HEK293 (cell line): ENCODE data around the gene SNAPIN.

Source experiments
- CTCF ChIA-PET: fragments of 350-600 bp; formaldehyde crosslinking; extraction: SDS; loops from one replicate; lab custom pipeline; 2021; ENCODE audit warnings: antibody characterized with exemption; lab: Yijun Ruan, JAX
- POLR2A ChIA-PET: fragments of 300-600 bp; formaldehyde crosslinking; extraction: SDS; loops from one replicate; lab custom pipeline; 2020; ENCODE audit warnings: antibody characterized with exemption, inconsistent platforms; lab: Yijun Ruan, JAX
- H3K27ac ChIP-seq: fragments of 200-500 bp; sonication (Bioruptor generic); 2 replicates; pipeline ENCODE4 v1.5.1; 2014; ENCODE audit warnings: low read depth, low read length, control low read depth, inconsistent platforms; ENCODE audit errors: extremely low read depth
- H3K36me3 ChIP-seq, 2 experiments: fragments of 200-500 bp in 1 of 2; sonication (Bioruptor generic) in 1 of 2; 1 replicate in 1 of 2; 2 replicates in 1 of 2; pipeline ENCODE4 v1.5.1; 2014 to 2017; ENCODE audit warnings: inconsistent platforms in 2 of 2, low read length in 2 of 2; ENCODE audit not compliant: control insufficient read depth in 2 of 2, insufficient read depth in 1 of 2
- H3K4me1 ChIP-seq: fragments of 200-500 bp; sonication (Bioruptor generic); 2 replicates; pipeline ENCODE4 v1.5.1; 2014; ENCODE audit warnings: mild to moderate bottlenecking, low read length, inconsistent platforms; ENCODE audit not compliant: control insufficient read depth, insufficient read depth
- H3K4me3 ChIP-seq: 2 replicates; pipeline ENCODE4 v1.5.1; 2011; ENCODE audit warnings: low read depth, mild to moderate bottlenecking, control low read depth, low read length, moderate library complexity
- H3K9me3 ChIP-seq: fragments of 200-500 bp; sonication (Bioruptor generic); 2 replicates; pipeline ENCODE4 v1.5.1; 2014; ENCODE audit warnings: low read depth, low read length, inconsistent platforms; ENCODE audit not compliant: control insufficient read depth, insufficient read depth
- KLF8 ChIP-seq: fragments of 450-650 bp; formaldehyde crosslinking; IDR thresholded peaks from 2 replicates; pipeline ENCODE4 v1.5.1; 2016; ENCODE audit warnings: missing biosample characterization, missing genetic modification characterization
- OSR2 ChIP-seq: fragments of 450-650 bp; formaldehyde crosslinking; IDR thresholded peaks from 2 replicates; pipeline ENCODE4 v1.5.1; 2016; ENCODE audit warnings: missing biosample characterization, missing genetic modification characterization
- REST ChIP-seq: fragments of 450-650 bp; formaldehyde crosslinking; IDR thresholded peaks from 2 replicates; pipeline ENCODE4 v1.5.1; 2016; ENCODE audit warnings: missing biosample characterization, missing genetic modification characterization
- TSHZ1 ChIP-seq: fragments of 450-650 bp; formaldehyde crosslinking; IDR thresholded peaks from 2 replicates; pipeline ENCODE4 v1.5.1; 2016; ENCODE audit warnings: missing biosample characterization, missing genetic modification characterization, borderline replicate concordance
- YY2 ChIP-seq: fragments of 450-650 bp; formaldehyde crosslinking; IDR thresholded peaks from 2 replicates; pipeline ENCODE4 v1.5.1; 2016; ENCODE audit warnings: missing biosample characterization, missing genetic modification characterization
- ZBTB21 ChIP-seq: fragments of 450-650 bp; formaldehyde crosslinking; IDR thresholded peaks from 2 replicates; pipeline ENCODE4 v1.5.1; 2017; ENCODE audit warnings: missing biosample characterization, missing genetic modification characterization
- ZBTB26 ChIP-seq: fragments of 450-650 bp; formaldehyde crosslinking; optimal IDR thresholded peaks from 2 replicates; pipeline ENCODE3; 2016; ENCODE audit warnings: missing biosample characterization, mild to moderate bottlenecking, missing genetic modification characterization
- ZEB2 ChIP-seq: fragments of 450-650 bp; formaldehyde crosslinking; IDR thresholded peaks from 2 replicates; pipeline ENCODE4 v1.5.1; 2016; ENCODE audit warnings: missing biosample characterization, missing genetic modification characterization
- ZNF133 ChIP-seq: fragments of 450-650 bp; formaldehyde crosslinking; IDR thresholded peaks from 2 replicates; pipeline ENCODE4 v1.5.1; 2016; ENCODE audit warnings: missing biosample characterization, missing genetic modification characterization
- ZNF138 ChIP-seq: fragments of 450-650 bp; formaldehyde crosslinking; IDR thresholded peaks from 2 replicates; pipeline ENCODE4 v1.5.1; 2016; ENCODE audit warnings: missing biosample characterization, missing genetic modification characterization, borderline replicate concordance
- ZNF2 ChIP-seq: fragments of 450-650 bp; formaldehyde crosslinking; IDR thresholded peaks from 2 replicates; pipeline ENCODE4 v1.5.1; 2016; ENCODE audit warnings: missing biosample characterization, missing genetic modification characterization
- ZNF24 ChIP-seq: fragments of 450-650 bp; formaldehyde crosslinking; IDR thresholded peaks from 2 replicates; pipeline ENCODE4 v1.5.1; 2016; ENCODE audit warnings: missing biosample characterization, missing genetic modification characterization
- ZNF280D ChIP-seq: fragments of 450-650 bp; formaldehyde crosslinking; IDR thresholded peaks from 2 replicates; pipeline ENCODE4 v1.5.1; 2016; ENCODE audit warnings: missing biosample characterization, missing genetic modification characterization
- ZNF324 ChIP-seq: fragments of 450-650 bp; formaldehyde crosslinking; IDR thresholded peaks from 2 replicates; pipeline ENCODE4 v1.5.1; 2016; ENCODE audit warnings: missing biosample characterization, missing genetic modification characterization
- ZNF423 ChIP-seq: fragments of 450-650 bp; formaldehyde crosslinking; IDR thresholded peaks from 2 replicates; pipeline ENCODE4 v1.5.1; 2016; ENCODE audit warnings: missing biosample characterization, missing genetic modification characterization
- ZNF521 ChIP-seq: fragments of 450-650 bp; formaldehyde crosslinking; IDR thresholded peaks from 2 replicates; pipeline ENCODE4 v1.5.1; 2017; ENCODE audit warnings: missing biosample characterization, mild to moderate bottlenecking, missing genetic modification characterization
- ZNF530 ChIP-seq: fragments of 450-650 bp; formaldehyde crosslinking; IDR thresholded peaks from 2 replicates; pipeline ENCODE4 v1.5.1; 2016; ENCODE audit warnings: low read depth, missing biosample characterization, missing genetic modification characterization
- ZNF561 ChIP-seq: fragments of 450-650 bp; IDR thresholded peaks from 2 replicates; pipeline ENCODE4 v1.5.1; 2018; ENCODE audit warnings: missing biosample characterization, missing genetic modification characterization, borderline replicate concordance
- ZNF580 ChIP-seq: fragments of 450-650 bp; formaldehyde crosslinking; IDR thresholded peaks from 2 replicates; pipeline ENCODE4 v1.5.1; 2016; ENCODE audit warnings: missing biosample characterization, missing genetic modification characterization
- ZNF639 ChIP-seq: fragments of 450-650 bp; formaldehyde crosslinking; IDR thresholded peaks from 2 replicates; pipeline ENCODE4 v1.5.1; 2016; ENCODE audit warnings: missing biosample characterization, missing genetic modification characterization
- ZNF792 ChIP-seq: fragments of 450-650 bp; formaldehyde crosslinking; IDR thresholded peaks from 2 replicates; pipeline ENCODE4 v1.5.1; 2016; ENCODE audit warnings: missing biosample characterization, missing genetic modification characterization
- ZSCAN30 ChIP-seq: fragments of 450-650 bp; IDR thresholded peaks from 2 replicates; pipeline ENCODE4 v1.5.1; 2018; ENCODE audit warnings: missing biosample characterization, mild to moderate bottlenecking, missing genetic modification characterization, moderate library complexity
- ZXDB ChIP-seq: fragments of 450-650 bp; formaldehyde crosslinking; IDR thresholded peaks from 2 replicates; pipeline ENCODE4 v1.5.1; 2016; ENCODE audit warnings: missing biosample characterization, missing genetic modification characterization

Gene SNAPIN

GRCh38 chr1:153670859-153671627 is 12.5 kb downstream of the SNAPIN start, which contains the start of gene ILF2:
TSS of gene ILF2 (minus strand) at chr1:153670993. CDS start at chr1:153670922, 71 bp downstream.
- Histone ChIP-seq H3K9me3 (no peaks in the 10 kb centered on the region), H3K27ac (peak within 1 kb of the TSS; percentile 77), H3K4me1 (no peaks in the 10 kb centered on the region), H3K36me3 (peaks cover 35 to 43% of the 10 kb centered on the region in 2 experiments), H3K4me3 (peak within 1 kb of the TSS; percentile 85)
- ChIA-PET POLR2A (interaction anchor here (0.6 to 2.1 kb wide), 11 partner anchors 13 to 319 kb away, joined by 3 to 12 read pairs (median 3); partner anchors contain the start of genes CHTOP, CREB3L4, GATAD2B and INTS3), CTCF (interaction anchor here (1.3 to 1.5 kb wide), 2 partner anchors 36 to 77 kb away, joined by 4 to 5 read pairs; no protein-coding TSS in a partner anchor)
- TF ChIP-seq ZSCAN30 (tag by site-specific recombination): peak; percentile 84
- TF ChIP-seq ZNF138: no peak
- peak; percentile 59; the same call in 1 of the 2 replicates for TF ChIP-seq TSHZ1 (tag by site-specific recombination)
- TF ChIP-seq ZNF2: peak; percentile 66; the same call in 1 of the 2 replicates
- peak; percentile 46; the same call in 1 of the 2 replicates for TF ChIP-seq ZEB2 (tag by site-specific recombination)
- peak; percentile 30; the same call in 1 of the 2 replicates for TF ChIP-seq REST (tag by site-specific recombination)
- no peak for TF ChIP-seq ZNF521
- TF ChIP-seq ZNF133: no peak
- TF ChIP-seq YY2 (tag by site-specific recombination): 0 out of 2 replicates have a peak, but pooled peaks have one; percentile 56
- TF ChIP-seq ZNF324 (tag by site-specific recombination): peak; percentile 60
- TF ChIP-seq ZXDB (tag by site-specific recombination): peak; percentile 54; the same call in 1 of the 2 replicates
- TF ChIP-seq ZNF423 (tag by site-specific recombination): no peak
- peak; percentile 88 for TF ChIP-seq ZBTB21 (tag by site-specific recombination)
- peak; percentile 78 for TF ChIP-seq ZNF639 (tag by site-specific recombination)
- peak; percentile 95; the same call in 1 of the 2 replicates for TF ChIP-seq ZNF561 (tag by site-specific recombination)
- no peak for TF ChIP-seq ZNF280D (tag by site-specific recombination)
- TF ChIP-seq ZBTB26 (tag by site-specific recombination): no peak
- no peak for TF ChIP-seq ZNF530 (tag by site-specific recombination)
- TF ChIP-seq ZNF580 (tag by site-specific recombination): no peak
- peak; percentile 50; the same call in 1 of the 2 replicates for TF ChIP-seq ZNF24
- peak; percentile 30; the same call in 1 of the 2 replicates for TF ChIP-seq OSR2 (tag by site-specific recombination)
- no peak for TF ChIP-seq ZNF792 (tag by site-specific recombination)
- TF ChIP-seq KLF8: peak; percentile 27; the same call in 1 of the 2 replicates
